ENCODE data around the gene POLR2L.

The POLR2L gene

GRCh38 chr11:819943-820649 is 22.2 kb downstream of the POLR2L start:
- in situ Hi-C loops (cut with HindIII; ENCODE audit: low sequenced_read_pairs), result no loop called here
- no peak for TF ChIP-seq CTCF (IDR thresholded peaks at IDR 0.05; ENCODE audit: low read depth, low read length)
- peak overlapping the region; percentile 62 for H3K4me3 ChIP-seq (ENCODE audit: low read depth, low read length)
- DNase-seq (ENCODE audit: low read depth, low spot score), result peak; percentile 62

- TF ChIP-seq CTCF (IDR thresholded peaks at IDR 0.05; ENCODE audit: low read depth, low read length), result no peak
- peak overlapping the region; percentile 62 for H3K4me3 ChIP-seq (ENCODE audit: low read depth, low read length)
- DNase-seq (ENCODE audit: low read depth, low spot score), result peak; percentile 83
- in situ Hi-C loops (cut with HindIII; ENCODE audit: low sequenced_read_pairs), result no loop called here
These were observed 23.0 kb downstream of the POLR2L start for GRCh38 chr11:819129-819931.

GRCh38 chr11:818396-819128 is 23.8 kb downstream of the POLR2L start, which contains the start of gene PNPLA2:
Gene PNPLA2, plus strand, starts transcription at chr11:818914. Its CDS starts 805 bp downstream, at chr11:819719.
- DNase-seq (ENCODE audit: low read depth, low spot score), result no peak
- in situ Hi-C loops (cut with HindIII; ENCODE audit: low sequenced_read_pairs), result no loop called here

GRCh38 chr11:816433-816779 is 25.9 kb downstream of the POLR2L start:
- no peak for DNase-seq (ENCODE audit: low read depth, low spot score)
- no peak overlapping the region for H3K4me3 ChIP-seq (ENCODE audit: low read depth, low read length)
- TF ChIP-seq CTCF (IDR thresholded peaks at IDR 0.05; ENCODE audit: low read depth, low read length), result no peak
- in situ Hi-C loops (cut with HindIII; ENCODE audit: low sequenced_read_pairs), result no loop called here

More at GRCh38 chr11:818396-819128, 23.8 kb downstream of the POLR2L start, which contains the start of gene PNPLA2:
- no peak for TF ChIP-seq CTCF (IDR thresholded peaks at IDR 0.05; ENCODE audit: low read depth, low read length)
- H3K4me3 ChIP-seq (ENCODE audit: low read depth, low read length), result peak within 1 kb of the TSS; percentile 62

GRCh38 chr11:815675-816432 is 26.5 kb downstream of the POLR2L start:
- in situ Hi-C loops (cut with HindIII; ENCODE audit: low sequenced_read_pairs), result no loop called here
- no peak for DNase-seq (ENCODE audit: low read depth, low spot score)
- no peak overlapping the region for H3K4me3 ChIP-seq (ENCODE audit: low read depth, low read length)
- TF ChIP-seq CTCF (IDR thresholded peaks at IDR 0.05; ENCODE audit: low read depth, low read length), result no peak

Data from astrocyte of the spinal cord (primary cell).